NCI-H748 (cell line): Measurements from ENCODE around the gene TRPC4AP.

ENCODE experiments used
- DNase-seq: peaks from one replicate; lab custom pipeline; 2025; ENCODE audit not compliant: unreplicated experiment; lab: John Stamatoyannopoulos, UW

TRPC4AP gene

DNA sequence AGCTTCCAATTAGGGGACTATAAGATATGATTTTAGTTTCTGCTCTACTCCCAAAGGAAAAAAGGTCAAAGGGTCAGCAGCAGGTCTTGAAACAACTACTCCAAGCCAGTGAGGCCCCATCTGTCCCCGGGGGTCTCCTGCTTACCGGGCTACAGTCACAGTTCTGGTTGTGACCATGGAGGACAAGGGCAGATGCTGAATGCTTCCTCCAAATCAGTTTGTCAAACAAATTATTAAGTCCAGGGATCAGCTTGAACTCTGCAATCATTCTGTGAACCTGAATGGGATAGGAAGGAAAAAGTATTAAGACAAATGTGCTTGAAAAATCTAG is 76.8 kb downstream of the TRPC4AP start:
- no peak for DNase-seq

DNA sequence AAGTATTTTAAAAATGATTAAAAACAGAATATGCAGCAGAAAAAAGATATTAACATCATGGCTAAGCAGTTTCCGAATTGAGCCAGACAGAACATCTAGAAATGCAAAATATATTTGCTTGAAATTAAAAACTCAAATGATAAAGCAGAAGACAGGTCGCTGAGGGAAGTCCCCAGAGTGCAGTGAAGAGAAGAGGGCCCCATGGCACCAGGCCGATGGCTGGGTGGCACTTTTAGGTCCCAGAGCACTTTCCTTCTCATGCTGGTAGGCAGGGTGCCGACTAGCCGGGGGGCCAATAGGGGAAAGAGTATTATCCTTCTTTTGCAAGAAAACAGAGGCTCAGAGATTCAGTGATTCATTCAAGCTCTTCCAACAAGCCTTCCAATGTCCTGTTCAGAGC is 78.1 kb downstream of the TRPC4AP start:
- no peak for DNase-seq

GRCh38 chr20:35013421-35014411 is 78.9 kb downstream of the TRPC4AP start:
- DNase-seq, result no peak

- no peak for DNase-seq
These were observed 80.2 kb downstream of the TRPC4AP start for GRCh38 chr20:35012227-35013069.

DNA sequence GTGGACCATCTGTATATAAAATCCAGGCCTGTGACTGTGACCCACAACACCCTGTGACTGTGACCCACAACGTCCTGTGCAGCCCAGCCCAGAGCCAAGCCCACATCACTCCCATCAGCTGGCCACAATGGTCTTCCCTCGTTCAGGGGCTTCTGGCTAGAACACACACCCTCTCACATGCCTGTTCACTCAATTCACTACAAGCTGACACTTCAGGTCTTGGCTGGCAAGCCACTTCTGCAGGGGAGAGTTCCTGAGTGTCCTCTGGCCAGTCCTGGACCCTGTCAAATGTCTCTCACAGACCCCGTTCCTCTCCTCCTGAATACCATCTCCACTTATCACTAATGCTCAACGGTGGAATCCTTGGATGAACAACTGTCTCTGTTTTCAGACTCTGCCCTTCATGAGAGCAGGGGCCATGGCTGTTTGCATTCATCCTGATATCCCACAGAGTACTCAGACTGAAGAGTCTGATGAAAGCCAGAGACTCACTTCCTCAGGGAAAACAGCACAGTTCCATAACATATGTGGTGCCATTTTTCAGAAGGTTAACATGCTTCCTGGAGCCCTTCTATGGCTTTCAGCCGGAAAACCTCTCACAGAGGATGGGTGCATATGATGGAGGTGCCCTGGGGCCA is 80.9 kb downstream of the TRPC4AP start:
- no peak for DNase-seq

DNA sequence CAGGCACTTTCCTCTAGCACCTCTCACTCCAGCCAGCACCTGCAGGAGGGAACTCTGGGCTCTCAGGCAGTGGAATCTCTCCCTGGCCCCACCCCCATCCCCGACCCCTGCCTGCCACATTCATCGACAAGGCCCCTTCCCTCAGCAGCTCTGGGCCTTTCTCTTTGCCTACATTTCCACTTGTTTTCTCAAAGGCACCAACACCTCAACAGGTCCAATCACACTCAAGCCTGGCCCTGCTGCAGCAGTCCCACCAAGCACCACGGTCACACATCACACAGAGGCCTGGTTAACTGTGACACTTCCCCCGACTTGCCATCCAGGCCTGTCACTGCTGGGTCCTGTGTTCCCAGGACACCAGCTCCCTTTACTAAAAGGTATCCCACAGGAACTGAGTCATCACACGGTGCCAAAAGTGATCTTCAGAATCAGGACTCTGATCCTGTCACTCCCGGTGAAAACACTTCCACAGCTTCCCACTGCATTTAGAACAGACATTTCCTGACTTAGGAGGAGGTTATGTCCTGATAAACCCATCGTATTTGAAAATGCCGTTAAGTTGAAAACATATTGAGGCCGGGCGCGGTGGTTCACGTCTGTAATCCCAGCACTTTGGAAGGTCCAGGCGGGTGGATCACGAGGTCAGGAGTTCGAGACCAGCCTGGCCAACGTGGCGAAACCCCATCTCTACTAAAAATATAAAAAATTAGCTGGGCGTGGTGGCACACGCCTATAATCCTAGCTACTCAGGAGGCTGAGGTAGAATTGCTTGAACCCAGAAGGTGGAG is 82.0 kb downstream of the TRPC4AP start:
- DNase-seq, result no peak

- no peak for DNase-seq
These were observed 82.8 kb downstream of the TRPC4AP start for GRCh38 chr20:35009665-35010328.

DNA sequence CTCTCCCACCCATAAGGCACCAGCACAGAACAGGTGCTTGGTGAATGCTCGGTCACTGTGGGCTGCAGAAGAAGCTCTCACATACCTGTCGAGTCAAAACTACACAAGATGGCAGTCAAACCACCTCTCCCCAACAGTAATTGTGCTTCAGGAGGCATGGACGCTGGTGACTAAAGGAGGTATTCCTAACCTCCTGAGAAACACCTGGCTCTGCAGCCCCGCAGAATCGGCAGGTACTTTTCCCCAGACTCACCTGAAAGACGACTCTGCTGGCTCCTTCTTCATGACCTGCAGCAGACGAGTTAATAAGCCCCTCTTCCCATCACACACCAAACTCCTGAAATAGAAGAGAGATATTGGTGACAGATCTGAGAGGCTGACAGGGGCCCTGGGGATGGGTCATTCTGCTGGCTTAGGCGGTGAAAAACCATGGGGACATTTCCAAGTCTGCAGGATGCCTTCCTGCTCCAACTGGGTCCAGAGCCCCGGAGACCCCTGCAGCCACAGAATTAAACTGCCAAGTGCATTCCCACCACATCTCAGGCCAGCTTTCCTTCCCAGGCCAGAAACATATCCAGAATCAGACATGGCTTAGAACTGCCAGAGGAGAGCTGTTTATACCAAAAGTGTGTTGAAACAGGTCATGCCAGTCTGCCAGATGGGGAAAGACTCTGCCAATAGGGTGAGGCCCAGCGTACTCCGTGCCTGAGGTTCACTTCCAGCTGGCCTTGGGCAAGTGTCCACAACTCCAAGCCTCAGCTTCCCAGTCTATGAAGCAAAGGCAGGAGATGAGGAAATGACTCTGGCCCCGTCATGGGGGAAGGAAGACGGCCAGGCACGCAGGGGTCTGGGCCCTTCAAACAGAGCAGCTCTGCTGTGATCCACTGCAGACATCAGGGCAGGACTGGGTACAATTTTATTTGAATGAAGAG is 83.9 kb downstream of the TRPC4AP start:
- no peak for DNase-seq

- DNase-seq, result no peak
These were observed 84.7 kb downstream of the TRPC4AP start for GRCh38 chr20:35007891-35008290.

DNA sequence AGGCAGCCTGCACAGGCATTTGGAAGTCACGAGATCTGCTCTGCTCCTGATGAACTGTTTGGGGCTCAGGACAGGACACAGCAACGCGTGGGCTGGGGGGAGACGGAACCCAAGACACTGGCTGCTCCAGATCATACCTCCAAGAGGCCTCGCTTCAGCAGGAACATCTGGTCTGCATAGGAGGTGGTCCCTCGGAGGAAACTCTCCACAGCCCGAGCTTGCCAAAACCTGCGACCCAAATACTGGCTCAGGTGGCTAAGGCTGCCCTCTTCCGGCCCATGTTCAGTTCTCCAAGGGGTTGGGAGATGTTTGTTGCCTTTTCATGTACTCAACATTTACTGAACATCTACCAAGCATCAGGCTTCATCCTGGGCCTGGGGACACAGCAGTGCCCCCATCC is 85.2 kb downstream of the TRPC4AP start:
- DNase-seq, result no peak

- DNase-seq, result no peak
These were observed 86.1 kb downstream of the TRPC4AP start for GRCh38 chr20:35006531-35006971.

- DNase-seq, result no peak
These were observed 86.6 kb downstream of the TRPC4AP start for GRCh38 chr20:35006009-35006408.

- DNase-seq, result no peak
These were observed 87.1 kb downstream of the TRPC4AP start for GRCh38 chr20:35005463-35005961.

DNA sequence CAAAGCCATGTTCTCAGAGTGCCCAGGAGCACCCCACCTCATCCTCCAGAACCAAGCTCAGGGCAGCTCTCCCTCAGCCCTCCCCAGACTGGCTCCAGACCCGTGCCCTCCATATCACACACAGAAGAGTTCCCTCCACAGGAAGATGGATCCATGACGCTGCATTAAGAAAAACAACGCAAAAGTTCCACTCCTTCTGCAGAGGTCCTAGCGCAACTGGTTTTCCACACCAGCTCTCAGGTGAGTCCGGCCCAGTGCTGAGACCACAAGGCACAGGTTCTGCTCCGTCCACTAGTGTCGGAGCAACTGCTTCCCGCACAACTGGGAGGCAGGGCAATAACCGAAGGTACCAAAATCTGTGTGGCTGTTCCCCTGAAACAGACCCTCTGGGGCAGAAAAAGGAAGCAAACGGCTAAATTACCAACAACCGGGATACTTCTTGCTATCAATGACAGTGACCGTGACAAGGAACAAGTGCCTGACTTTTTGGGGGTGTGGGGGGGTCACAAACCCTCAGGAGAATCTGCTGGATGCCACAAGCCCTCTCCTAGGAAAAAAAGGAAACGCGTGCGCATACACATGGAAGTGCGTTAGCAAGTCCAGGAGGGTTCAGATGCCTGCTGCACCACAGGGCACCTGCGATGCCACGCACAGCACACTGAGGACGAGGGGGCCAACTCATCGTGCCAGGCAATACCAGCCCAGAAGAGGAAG is 87.7 kb downstream of the TRPC4AP start:
- no peak for DNase-seq

GRCh38 chr20:35004051-35004725 is 88.4 kb downstream of the TRPC4AP start:
- no peak for DNase-seq

DNA sequence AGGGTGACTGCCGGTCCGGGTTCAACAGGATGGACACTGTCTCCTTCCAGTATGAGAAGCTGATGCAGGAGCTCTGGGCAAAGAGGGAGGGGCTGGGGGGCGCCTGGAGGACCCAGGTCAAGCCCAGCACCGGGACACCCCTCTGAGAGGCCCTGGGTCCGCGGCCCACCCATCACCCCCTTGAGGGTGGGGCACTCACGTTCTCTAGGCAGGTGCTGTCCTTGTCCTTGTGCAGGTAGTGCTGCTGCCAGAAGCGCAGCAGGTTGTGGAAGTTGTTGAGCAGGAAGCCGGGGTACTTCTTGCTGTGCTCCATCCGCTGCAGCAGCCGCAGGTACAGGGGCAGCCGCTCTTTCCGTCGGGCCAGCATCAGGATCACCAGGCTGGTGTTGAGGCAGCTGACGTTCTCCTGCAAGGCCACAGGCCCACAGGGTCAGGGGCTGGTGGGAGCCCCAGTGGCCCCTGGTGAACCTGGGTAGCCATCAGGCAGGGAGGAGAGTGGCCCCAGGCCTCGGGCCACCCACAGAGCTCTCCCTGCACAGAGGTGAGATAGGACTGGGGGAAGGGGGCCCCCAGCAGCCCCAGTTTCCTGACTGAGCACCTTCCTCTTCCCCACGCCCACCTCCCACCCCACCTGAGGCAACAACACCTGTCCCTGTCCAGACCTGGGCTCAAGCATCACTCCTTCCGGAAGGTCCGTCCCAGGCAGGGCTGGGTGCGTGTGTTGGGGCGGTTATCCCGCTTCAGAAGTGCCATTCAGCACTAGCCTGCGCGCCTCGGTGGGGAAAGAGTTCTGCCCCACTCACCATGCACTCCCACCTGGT is 89.2 kb downstream of the TRPC4AP start:
- no peak for DNase-seq
